ENCODE measurements around the gene PTPRK. TPM values are rescaled to one million over a fixed set of nuclear protein-coding genes. Genes with fewer than 3 reads are reported as not detected.

The PTPRK gene
- total RNA-seq, 1 donor from 2014 or later, result 48.4 TPM

DNA sequence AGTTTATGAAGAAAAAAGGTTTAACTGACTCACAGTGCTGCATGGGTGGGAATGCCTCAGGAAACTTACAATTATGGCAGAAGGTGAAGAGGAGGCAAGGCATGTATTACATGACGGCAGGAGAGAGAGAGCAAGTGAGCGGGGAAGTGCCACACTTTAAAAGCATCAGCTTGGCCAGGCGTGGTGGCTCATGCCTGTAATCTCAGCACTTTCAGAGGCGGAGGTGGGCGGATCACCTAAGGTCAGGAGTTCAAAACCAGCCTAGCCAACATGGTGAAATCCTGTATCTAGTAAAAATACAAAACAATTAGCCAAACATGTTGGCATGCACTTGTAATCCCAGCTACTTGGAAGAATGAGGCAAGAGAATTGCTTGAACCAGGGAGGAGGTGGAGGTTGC is 406.2 kb downstream of the PTPRK start:
- Histone ChIP-seq H3K4me3 (ENCODE audit: low read depth, low read length) (no peak overlapping the region), H3K27me3 (ENCODE audit: control insufficient read depth, insufficient read depth, low read length) (no peaks in the 10 kb centered on the region), H3K36me3 (ENCODE audit: control insufficient read depth, insufficient read depth, low read length) (no peaks in the 10 kb centered on the region)
- no peak for FAIRE-seq
- DNase-seq (ENCODE audit: low read depth), result no peak
- TF ChIP-seq, protein P1, sequence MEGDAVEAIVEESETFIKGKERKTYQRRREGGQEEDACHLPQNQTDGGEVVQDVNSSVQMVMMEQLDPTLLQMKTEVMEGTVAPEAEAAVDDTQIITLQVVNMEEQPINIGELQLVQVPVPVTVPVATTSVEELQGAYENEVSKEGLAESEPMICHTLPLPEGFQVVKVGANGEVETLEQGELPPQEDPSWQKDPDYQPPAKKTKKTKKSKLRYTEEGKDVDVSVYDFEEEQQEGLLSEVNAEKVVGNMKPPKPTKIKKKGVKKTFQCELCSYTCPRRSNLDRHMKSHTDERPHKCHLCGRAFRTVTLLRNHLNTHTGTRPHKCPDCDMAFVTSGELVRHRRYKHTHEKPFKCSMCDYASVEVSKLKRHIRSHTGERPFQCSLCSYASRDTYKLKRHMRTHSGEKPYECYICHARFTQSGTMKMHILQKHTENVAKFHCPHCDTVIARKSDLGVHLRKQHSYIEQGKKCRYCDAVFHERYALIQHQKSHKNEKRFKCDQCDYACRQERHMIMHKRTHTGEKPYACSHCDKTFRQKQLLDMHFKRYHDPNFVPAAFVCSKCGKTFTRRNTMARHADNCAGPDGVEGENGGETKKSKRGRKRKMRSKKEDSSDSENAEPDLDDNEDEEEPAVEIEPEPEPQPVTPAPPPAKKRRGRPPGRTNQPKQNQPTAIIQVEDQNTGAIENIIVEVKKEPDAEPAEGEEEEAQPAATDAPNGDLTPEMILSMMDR (IDR thresholded peaks at IDR 0.05; ENCODE audit: insufficient read depth, low read length, severe bottlenecking), result no peak

DNA sequence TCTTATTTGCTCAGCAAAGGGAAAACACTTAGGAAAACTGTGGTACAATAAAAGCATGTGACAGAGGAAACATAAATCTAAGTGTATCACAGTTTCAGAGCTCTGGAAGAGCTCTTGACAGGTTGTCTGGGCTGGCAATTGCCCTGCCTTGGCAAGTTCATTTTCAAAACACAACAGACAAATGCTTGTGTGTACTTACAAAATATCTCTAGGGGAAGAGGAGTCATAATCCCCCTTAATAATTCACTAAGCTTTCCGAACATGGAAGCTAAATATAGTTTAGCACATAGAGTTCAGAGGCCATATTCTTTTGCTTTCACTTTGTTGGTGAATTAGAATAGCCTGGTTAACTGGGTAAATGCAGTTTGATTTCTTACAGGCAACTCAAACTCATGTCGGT is 407.9 kb downstream of the PTPRK start:
- FAIRE-seq, result no peak
- no peaks in the 10 kb centered on the region for H3K27me3 ChIP-seq (ENCODE audit: control insufficient read depth, insufficient read depth, low read length)
- H3K4me3 ChIP-seq (ENCODE audit: low read depth, low read length), result no peak overlapping the region
- DNase-seq (ENCODE audit: low read depth), result no peak
- TF ChIP-seq, protein P1 (IDR thresholded peaks at IDR 0.05; ENCODE audit: insufficient read depth, low read length, severe bottlenecking), result no peak
- H3K36me3 ChIP-seq (ENCODE audit: control insufficient read depth, insufficient read depth, low read length), result no peaks in the 10 kb centered on the region

DNA sequence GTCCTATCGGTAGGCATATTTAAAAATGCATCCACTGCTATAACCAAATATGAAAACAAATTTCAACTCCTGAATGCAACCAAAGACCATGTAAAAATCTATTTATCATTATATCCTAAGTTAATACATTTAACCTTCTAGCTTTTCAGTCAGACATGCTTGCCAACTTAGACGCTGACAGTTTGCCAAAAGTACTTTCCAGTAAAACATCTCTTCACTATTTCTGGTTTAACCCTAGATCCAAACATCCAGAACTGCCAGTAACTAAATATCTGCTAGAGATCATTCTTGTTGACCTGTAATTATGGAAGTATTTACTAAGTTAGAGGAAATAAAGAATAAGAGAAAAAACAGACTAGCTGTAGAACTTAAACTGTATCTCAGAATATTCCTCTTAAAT is 409.3 kb downstream of the PTPRK start:
- TF ChIP-seq, protein P1 (IDR thresholded peaks at IDR 0.05; ENCODE audit: insufficient read depth, low read length, severe bottlenecking), result no peak
- DNase-seq (ENCODE audit: low read depth) (no peak), FAIRE-seq (no peak)
- no peaks in the 10 kb centered on the region for H3K36me3 ChIP-seq (ENCODE audit: control insufficient read depth, insufficient read depth, low read length)
- no peak overlapping the region for H3K4me3 ChIP-seq (ENCODE audit: low read depth, low read length)
- H3K27me3 ChIP-seq (ENCODE audit: control insufficient read depth, insufficient read depth, low read length), result no peaks in the 10 kb centered on the region

DNA sequence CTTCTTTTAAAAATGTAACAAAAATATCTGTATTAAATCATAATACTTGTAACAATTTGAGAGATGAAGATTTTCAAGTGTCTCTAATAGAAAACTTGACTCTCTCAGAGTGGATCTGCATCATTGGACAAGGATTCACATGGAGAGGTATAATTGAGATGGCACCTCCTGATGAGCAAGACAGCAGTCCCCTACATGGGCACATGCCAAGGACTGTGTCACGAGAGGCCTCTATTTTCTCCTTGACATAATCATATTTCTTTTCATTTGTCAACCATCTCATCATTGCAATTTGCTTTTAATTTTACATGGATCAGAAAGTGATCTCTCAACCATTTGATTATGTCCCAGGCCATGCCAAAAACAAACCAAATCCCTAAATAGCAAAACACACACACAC is 412.7 kb downstream of the PTPRK start:
- H3K36me3 ChIP-seq (ENCODE audit: control insufficient read depth, insufficient read depth, low read length), result no peaks in the 10 kb centered on the region
- DNase-seq (ENCODE audit: low read depth) (no peak), FAIRE-seq (no peak)
- TF ChIP-seq, protein P1 (IDR thresholded peaks at IDR 0.05; ENCODE audit: insufficient read depth, low read length, severe bottlenecking), result no peak
- H3K4me3 ChIP-seq (ENCODE audit: low read depth, low read length), result no peak overlapping the region
- no peaks in the 10 kb centered on the region for H3K27me3 ChIP-seq (ENCODE audit: control insufficient read depth, insufficient read depth, low read length)

DNA sequence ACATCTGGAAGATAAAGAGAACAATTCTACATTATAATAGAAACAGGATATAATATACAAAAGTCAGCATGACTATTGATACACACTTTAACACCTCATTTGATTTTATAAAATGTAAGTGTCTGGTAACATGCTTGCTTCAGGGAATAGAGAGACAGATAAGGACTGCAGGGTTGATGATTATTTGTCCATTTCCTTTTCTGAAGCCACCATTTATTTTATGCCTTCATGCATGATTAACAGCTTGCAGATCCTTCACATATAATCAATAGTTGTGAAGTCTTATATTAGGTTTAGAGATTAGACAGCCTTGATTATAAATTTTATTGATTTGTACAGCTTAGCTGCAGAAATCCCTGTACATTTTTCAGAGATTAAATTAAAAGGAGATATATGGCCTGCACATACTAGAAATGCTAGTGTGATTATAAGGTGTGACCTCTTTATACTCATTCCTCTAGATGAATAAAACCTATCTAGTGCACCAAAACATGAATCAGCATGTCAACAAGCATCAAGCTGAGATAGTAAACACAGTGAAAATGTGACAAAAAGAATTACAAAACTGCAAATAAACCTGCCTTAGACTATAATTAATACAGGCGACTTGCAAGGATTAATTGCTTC is 420.7 kb downstream of the PTPRK start:
- DNase-seq (ENCODE audit: low read depth) (peak; percentile 36), FAIRE-seq (no peak)
- TF ChIP-seq, protein P1 (IDR thresholded peaks at IDR 0.05; ENCODE audit: insufficient read depth, low read length, severe bottlenecking), result no peak
- H3K27me3 ChIP-seq (ENCODE audit: control insufficient read depth, insufficient read depth, low read length), result no peaks in the 10 kb centered on the region
- no peak overlapping the region for H3K4me3 ChIP-seq (ENCODE audit: low read depth, low read length)
- H3K36me3 ChIP-seq (ENCODE audit: control insufficient read depth, insufficient read depth, low read length), result no peaks in the 10 kb centered on the region

DNA sequence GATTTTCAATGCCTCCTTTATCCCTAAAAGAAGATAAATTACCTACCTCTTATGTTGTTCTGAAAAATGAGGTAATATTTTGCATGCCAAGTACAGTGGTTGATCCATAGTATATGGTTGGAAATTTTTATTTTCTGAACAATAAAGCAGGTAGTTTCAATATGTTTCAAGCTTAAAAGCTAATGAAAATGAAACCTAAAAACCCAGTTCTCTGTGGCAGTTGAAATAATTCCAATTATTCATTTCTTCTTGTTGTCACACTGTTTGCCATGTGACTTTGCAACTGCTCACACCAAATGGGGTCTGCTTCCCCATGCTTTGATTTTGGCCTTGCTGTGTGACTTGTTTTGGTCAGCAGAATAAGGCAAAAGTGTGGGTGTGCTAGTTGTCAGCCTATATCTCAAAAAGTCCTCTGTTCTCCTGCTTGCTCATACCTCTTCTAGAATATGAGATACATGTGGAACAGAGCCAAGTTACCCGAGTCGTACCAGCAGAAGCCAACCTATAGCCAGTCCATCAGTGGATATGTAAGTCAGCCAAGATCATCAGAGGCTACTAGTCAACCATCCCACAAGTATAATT is 422.3 kb downstream of the PTPRK start:
- TF ChIP-seq, protein P1 (IDR thresholded peaks at IDR 0.05; ENCODE audit: insufficient read depth, low read length, severe bottlenecking), result no peak
- no peaks in the 10 kb centered on the region for H3K27me3 ChIP-seq (ENCODE audit: control insufficient read depth, insufficient read depth, low read length)
- DNase-seq (ENCODE audit: low read depth), result peak; percentile 26
- H3K36me3 ChIP-seq (ENCODE audit: control insufficient read depth, insufficient read depth, low read length), result no peaks in the 10 kb centered on the region
- H3K4me3 ChIP-seq (ENCODE audit: low read depth, low read length), result no peak overlapping the region
- FAIRE-seq, result peak; percentile 91

Measured in bronchial epithelial cell (primary cell).